ENCODE results near the gene SPATA31E1. TPM values are rescaled to one million over a fixed set of nuclear protein-coding genes. Genes with fewer than 3 reads are reported as not detected.
A peak's percentile ranks its signal among the peaks of the same experiment; 100 is the strongest.

The SPATA31E1 gene
- polyA plus RNA-seq, 1 donor (not counting 4 experiments of a cell fraction or from before 2014, with no cell fraction given), result not detected

DNA sequence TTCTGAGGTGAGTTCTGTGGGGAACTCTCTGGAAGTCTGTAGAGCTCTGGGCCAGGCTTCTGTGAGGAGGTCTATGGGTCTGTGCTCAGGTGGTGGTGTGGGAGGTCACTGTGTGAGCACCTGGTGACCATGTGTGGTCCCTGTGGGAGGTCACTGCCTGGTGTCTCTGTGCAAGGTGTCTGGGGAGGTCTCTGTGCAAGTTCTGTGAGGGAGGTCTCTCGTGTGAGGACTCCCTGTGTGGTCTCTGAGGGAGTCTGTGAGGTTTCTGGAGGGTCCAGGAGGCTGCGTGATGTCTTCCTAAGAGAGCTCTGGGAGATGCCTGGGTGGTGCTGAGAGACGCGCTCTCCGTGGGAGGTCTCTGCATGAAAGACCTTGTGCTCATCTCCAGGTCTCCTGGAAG lies 6.0 kb upstream of the SPATA31E1 start:
- no peak overlapping the region for H2AFZ ChIP-seq (ENCODE audit: control insufficient read depth, low read length)
- H3K9ac ChIP-seq (ENCODE audit: control insufficient read depth, extremely low read depth, insufficient read depth, low read length), result no peak overlapping the region
- H3K4me3 ChIP-seq (ENCODE audit: control insufficient read depth in 2 of 3, extremely low read depth in 1 of 3, insufficient read depth in 2 of 3, low read depth in 1 of 3, low read length in 3 of 3), result no peak overlapping the region
- no peaks in the 10 kb centered on the region for H3K4me1 ChIP-seq (ENCODE audit: control insufficient read depth, extremely low read depth, insufficient read depth, low read length)
- H3K9me1 ChIP-seq (ENCODE audit: control insufficient read depth, extremely low read depth, insufficient read depth, low read length), result no peaks in the 10 kb centered on the region
- DNase-seq (ENCODE audit: low read depth, low spot score) (no peak), FAIRE-seq (no peak)
- H3K9me3 ChIP-seq (ENCODE audit: control insufficient read depth, low read depth, low read length), result no peaks in the 10 kb centered on the region
- TF ChIP-seq, protein P1, sequence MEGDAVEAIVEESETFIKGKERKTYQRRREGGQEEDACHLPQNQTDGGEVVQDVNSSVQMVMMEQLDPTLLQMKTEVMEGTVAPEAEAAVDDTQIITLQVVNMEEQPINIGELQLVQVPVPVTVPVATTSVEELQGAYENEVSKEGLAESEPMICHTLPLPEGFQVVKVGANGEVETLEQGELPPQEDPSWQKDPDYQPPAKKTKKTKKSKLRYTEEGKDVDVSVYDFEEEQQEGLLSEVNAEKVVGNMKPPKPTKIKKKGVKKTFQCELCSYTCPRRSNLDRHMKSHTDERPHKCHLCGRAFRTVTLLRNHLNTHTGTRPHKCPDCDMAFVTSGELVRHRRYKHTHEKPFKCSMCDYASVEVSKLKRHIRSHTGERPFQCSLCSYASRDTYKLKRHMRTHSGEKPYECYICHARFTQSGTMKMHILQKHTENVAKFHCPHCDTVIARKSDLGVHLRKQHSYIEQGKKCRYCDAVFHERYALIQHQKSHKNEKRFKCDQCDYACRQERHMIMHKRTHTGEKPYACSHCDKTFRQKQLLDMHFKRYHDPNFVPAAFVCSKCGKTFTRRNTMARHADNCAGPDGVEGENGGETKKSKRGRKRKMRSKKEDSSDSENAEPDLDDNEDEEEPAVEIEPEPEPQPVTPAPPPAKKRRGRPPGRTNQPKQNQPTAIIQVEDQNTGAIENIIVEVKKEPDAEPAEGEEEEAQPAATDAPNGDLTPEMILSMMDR (optimal IDR thresholded peaks at IDR 0.05 in 1 of 3, IDR thresholded peaks at IDR 0.05 in 1 of 3, conservative IDR thresholded peaks at IDR 0.05 in 1 of 3; ENCODE audit: extremely low read depth in 1 of 3, insufficient read depth in 2 of 3, low read length in 3 of 3), result no peak
- TF ChIP-seq EZH2 (IDR thresholded peaks at IDR 0.05; ENCODE audit: low read length), result no peak
- H3K27me3 ChIP-seq (ENCODE audit: control insufficient read depth, extremely low read depth, insufficient read depth, low read length), result peaks cover 3% of the 10 kb centered on the region
- H3K27ac ChIP-seq (ENCODE audit: control insufficient read depth, insufficient read depth, low read length), result no peak overlapping the region
- dilution Hi-C loops (cut with MboI; ENCODE audit: extremely low pct_ligation_motif_present, low sequenced_read_pairs), result no loop called here
- no peaks in the 10 kb centered on the region for H4K20me1 ChIP-seq (ENCODE audit: control insufficient read depth, extremely low read depth, insufficient read depth, low read length)
- no peaks in the 10 kb centered on the region for H3K36me3 ChIP-seq (ENCODE audit: control insufficient read depth in 2 of 2, extremely low read depth in 1 of 2, insufficient read depth in 2 of 2, low read length in 2 of 2)
- H3K79me2 ChIP-seq (ENCODE audit: control insufficient read depth, insufficient read depth, low read length), result no peaks in the 10 kb centered on the region
- no peak overlapping the region for H3K4me2 ChIP-seq (ENCODE audit: control insufficient read depth, extremely low read depth, insufficient read depth, low read depth, low read length)

GRCh38 chr9:87878989-87879511 lies 3.6 kb upstream of the SPATA31E1 start:
- TF ChIP-seq EZH2 (IDR thresholded peaks at IDR 0.05; ENCODE audit: low read length), result no peak
- TF ChIP-seq, protein P1 (optimal IDR thresholded peaks at IDR 0.05 in 1 of 3, IDR thresholded peaks at IDR 0.05 in 1 of 3, conservative IDR thresholded peaks at IDR 0.05 in 1 of 3; ENCODE audit: extremely low read depth in 1 of 3, insufficient read depth in 2 of 3, low read length in 3 of 3), result no peak
- H3K9me3 ChIP-seq (ENCODE audit: control insufficient read depth, low read depth, low read length), result no peaks in the 10 kb centered on the region
- no peaks in the 10 kb centered on the region for H3K27me3 ChIP-seq (ENCODE audit: control insufficient read depth, extremely low read depth, insufficient read depth, low read length)
- H2AFZ ChIP-seq (ENCODE audit: control insufficient read depth, low read length), result no peak overlapping the region
- dilution Hi-C loops (cut with MboI; ENCODE audit: extremely low pct_ligation_motif_present, low sequenced_read_pairs), result no loop called here
- FAIRE-seq (peak; percentile 59), DNase-seq (ENCODE audit: low read depth, low spot score) (no peak)
- H4K20me1 ChIP-seq (ENCODE audit: control insufficient read depth, extremely low read depth, insufficient read depth, low read length), result no peaks in the 10 kb centered on the region
- H3K4me2 ChIP-seq (ENCODE audit: control insufficient read depth, extremely low read depth, insufficient read depth, low read depth, low read length), result no peak overlapping the region
- H3K9ac ChIP-seq (ENCODE audit: control insufficient read depth, extremely low read depth, insufficient read depth, low read length), result no peak overlapping the region
- H3K79me2 ChIP-seq (ENCODE audit: control insufficient read depth, insufficient read depth, low read length), result no peaks in the 10 kb centered on the region
- no peaks in the 10 kb centered on the region for H3K36me3 ChIP-seq (ENCODE audit: control insufficient read depth in 2 of 2, extremely low read depth in 1 of 2, insufficient read depth in 2 of 2, low read length in 2 of 2)
- no peaks in the 10 kb centered on the region for H3K9me1 ChIP-seq (ENCODE audit: control insufficient read depth, extremely low read depth, insufficient read depth, low read length)
- no peak overlapping the region for H3K4me3 ChIP-seq (ENCODE audit: control insufficient read depth in 2 of 3, extremely low read depth in 1 of 3, insufficient read depth in 2 of 3, low read depth in 1 of 3, low read length in 3 of 3)
- no peak overlapping the region for H3K27ac ChIP-seq (ENCODE audit: control insufficient read depth, insufficient read depth, low read length)
- no peaks in the 10 kb centered on the region for H3K4me1 ChIP-seq (ENCODE audit: control insufficient read depth, extremely low read depth, insufficient read depth, low read length)
